Activated gamma-delta T cell treated with Interleukin-2 at 50 U/mL for 16 hours (primary cell): Measurements from ENCODE around the gene FAR1.

Source experiments
- DNase-seq: peaks from one replicate; pipeline ENCODE4 v3.0.0-alpha.2; 2020

The FAR1 gene

DNA sequence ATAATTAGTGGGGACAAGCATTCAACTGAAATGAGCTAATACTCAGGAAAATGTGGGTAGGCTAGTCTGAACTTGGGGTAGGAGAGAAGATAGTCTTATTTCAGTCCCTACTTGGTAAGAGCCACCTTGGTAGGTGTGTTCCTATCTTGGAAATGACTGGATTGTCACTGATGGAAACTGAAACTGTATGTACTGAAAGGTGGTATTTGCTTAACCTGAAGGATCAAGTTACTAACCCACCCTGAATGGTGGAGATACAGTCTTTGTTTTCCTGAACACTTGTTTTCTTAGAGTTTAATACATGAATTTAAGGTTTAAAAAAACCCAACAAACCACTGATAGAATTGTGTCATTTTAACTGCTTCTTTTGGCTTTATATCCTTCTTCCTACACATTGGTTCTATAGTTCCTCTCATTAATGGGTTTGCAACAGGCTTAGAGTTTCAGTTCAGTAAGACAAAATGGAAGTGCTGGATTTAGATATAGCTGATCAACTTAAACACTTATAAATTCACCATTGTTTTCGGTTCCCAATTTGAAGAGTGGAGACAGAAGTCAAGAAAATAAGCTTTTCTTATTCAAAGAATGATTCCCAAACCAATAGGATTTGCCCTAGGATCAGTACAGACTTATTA is 4.2 kb downstream of the FAR1 start:
- no peak for DNase-seq

DNA sequence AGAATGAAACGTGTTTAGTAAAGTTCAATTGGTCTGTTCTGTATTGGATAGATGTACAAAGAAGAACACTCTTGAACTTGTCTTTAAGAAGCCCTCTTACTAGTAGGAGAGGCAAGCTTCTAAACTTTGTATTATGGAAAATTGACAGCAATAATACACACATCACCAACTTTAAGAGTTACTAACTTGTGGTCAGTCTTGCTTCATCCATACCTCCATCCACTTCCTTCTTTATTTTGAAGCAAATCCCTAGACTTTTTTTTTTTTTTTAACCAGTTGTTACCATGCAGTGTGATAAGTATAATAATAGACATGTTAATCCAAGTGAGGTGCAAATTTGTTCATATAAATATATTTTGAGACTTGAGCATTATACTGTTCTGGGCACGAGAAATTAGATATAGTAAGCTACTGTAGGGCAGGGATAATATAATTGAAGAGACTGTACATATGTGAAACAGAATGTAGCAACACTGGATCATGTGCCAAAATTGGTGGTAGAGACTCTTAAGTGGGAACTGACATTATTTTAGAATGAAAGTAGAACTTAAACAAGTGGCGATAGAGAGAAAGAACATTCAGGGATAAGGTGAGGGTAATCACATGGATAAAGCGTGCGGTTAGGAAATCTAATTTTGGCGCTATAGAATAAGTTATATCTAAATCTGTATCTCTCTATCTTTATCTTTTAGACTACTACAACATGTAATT is 6.5 kb downstream of the FAR1 start:
- DNase-seq = no peak

DNA sequence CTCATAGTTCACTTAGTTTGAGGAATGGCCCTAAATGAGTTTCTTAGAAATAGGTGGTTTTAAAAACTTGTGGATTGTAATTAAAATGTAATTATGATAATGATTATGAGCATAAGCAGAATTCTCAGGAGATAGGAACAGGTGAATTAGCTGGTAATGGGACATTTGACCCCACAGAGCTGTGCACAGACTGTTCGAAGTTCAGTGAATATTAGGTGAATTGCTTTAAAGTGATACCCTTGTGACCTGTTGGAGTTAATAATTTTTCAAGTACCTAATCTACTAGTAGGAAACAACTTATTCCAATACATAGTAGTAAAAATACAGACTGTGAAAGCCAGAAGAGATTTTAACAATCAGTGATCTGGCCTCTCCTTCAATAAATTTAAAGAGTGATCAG is 8.1 kb downstream of the FAR1 start:
- no peak for DNase-seq

DNA sequence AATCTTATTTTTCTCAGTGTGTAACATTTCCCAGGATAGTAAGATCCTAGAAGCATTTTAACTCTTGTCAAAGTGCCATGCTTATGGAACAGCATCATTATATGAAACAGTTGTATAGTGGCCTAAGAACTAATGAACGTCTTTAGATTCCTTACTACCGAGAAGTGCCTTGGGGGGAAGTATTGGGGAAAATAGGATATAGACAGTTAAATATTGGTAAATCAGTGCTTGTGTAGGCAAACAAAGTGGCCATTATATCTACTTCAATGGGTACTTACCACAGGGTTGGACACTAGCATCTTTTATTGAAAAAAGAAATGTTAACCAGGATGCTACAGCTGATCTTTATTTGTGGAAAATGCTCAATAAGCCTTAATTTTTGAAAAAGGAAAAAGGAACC is 11.3 kb downstream of the FAR1 start:
- DNase-seq = no peak

GRCh38 chr11:13680501-13681264 is 12.2 kb downstream of the FAR1 start:
- DNase-seq = no peak

DNA sequence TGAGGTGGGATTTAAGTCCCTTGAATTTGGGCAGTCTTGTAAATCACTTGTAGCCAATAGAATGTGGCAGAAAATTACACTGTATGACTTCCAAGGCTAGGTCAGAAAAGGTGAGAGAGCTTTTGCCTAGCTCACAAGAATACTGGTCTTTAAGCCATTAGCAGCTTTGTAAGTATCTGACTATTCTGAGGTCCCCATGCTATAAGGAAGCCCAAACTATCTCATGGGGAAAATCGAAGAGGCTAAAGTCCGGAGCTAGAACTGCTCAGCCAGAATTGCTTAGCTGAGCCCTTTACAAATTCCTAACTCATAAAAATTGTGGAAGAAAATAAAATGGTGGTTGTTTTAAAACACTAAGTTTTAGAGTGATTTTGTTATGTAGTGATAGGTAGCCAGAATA is 13.0 kb downstream of the FAR1 start:
- DNase-seq = no peak

- DNase-seq = no peak
Observed at GRCh38 chr11:13682212-13682611, 13.7 kb downstream of the FAR1 start.

DNA sequence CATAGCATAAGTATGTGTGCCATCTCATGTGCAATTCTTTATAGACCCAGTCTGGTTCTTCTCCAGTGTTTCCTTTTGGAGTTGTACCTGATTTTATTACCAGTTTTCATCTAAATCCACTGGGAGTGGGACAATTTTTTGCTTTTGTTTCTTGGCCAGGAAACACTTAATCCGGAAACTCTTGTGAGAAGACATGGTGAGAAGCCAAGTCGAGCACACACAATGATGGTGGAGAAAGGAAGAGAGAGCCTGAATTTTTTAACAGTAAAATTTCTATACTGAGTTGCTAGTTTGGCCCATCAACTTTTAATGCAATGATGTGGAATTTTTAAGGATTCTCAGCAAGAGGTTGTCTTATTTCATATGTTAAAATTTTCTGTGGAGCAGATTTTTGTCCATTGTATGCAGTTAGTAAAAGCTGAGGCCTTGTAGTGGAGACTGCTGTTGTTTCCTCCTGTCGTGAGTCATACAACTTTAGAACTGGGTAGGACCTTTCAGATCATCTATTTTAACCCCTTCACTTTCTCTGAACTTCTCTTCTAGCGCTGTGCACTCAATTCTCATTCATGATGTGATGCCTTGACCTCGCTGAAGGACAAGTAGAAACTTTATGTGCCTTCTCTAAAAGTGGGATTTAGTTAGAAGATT is 17.1 kb downstream of the FAR1 start:
- DNase-seq = no peak

DNA sequence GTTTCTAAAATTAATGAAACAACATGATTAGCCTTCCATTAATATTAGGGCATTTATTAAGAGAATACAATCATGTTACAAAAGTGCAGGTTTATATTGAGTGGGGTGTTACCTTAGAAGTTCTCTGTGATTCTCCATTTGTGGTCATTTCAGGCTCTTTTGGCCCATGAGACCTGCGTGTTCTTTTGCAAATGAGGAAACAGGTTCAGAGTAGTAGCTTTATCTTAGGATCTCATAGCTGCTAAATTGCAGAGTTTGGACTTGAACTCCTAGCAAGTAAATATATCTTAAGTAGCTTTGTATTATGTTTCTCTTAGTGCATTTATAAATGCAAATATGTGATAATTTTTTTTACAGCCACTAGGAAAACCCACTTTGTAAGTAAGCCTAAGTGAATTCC is 18.3 kb downstream of the FAR1 start:
- DNase-seq = no peak

DNA sequence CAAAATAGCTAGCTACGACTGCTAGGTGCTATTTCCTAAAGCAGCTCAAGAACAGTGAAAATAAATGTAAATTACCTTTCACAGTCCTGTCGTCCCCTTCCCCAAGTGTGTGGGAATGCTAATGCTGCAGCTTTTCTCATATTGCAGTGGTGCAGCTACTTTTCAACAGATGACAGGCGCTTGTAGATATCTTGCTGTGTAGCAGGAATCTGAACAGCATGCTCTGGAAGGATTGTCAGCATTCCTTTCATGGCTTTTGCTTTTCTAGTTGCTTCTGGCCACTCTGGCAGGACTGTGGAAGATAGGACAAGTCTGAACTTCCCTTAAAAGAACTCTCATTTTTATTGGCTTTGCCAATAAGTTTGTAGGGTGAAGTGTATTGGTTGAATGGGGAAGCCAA is 18.8 kb downstream of the FAR1 start:
- DNase-seq = no peak

- no peak for DNase-seq
Observed at GRCh38 chr11:13691286-13691899, 22.9 kb downstream of the FAR1 start.

- DNase-seq = no peak
Observed at GRCh38 chr11:13692172-13692571, 23.7 kb downstream of the FAR1 start.

DNA sequence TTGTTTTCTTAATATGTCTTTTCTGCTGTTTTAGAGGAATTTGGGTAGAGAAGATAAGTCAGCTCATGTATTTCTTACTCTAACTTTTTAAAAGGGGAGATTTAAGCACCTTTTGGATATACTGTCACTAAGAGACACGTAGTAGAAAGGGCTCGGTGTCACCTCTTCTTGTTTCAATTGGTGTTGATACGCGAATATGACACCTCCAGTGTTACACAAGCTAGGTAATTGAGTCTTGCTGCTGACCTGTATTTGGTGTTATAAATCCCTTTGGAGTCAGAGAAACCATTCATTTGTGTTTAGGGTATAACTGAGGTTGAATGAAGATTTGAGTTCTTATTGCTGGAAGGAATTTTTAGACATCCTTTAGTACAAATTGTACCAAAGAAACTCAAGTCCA is 25.6 kb downstream of the FAR1 start:
- no peak for DNase-seq

DNA sequence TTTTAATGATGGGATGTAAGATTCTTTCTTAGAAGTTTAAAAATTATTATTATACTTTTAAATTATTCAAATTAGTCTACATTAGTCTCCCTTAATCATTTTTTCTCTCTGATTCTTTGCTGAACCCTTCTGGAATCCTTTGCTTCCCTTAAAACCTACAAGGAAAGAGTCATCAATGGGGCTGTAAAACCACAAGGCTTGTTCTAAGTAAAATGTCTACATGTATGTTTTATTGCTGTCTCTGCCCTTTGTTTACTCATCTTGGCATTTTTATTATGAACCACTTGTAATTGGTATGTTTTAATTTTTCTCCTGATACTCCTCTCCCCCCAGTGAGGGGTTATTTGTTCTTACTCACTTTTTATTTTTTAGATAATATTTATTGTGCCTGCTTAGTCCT is 27.4 kb downstream of the FAR1 start:
- DNase-seq = no peak

GRCh38 chr11:13697710-13698109 is 29.2 kb downstream of the FAR1 start:
- no peak for DNase-seq

DNA sequence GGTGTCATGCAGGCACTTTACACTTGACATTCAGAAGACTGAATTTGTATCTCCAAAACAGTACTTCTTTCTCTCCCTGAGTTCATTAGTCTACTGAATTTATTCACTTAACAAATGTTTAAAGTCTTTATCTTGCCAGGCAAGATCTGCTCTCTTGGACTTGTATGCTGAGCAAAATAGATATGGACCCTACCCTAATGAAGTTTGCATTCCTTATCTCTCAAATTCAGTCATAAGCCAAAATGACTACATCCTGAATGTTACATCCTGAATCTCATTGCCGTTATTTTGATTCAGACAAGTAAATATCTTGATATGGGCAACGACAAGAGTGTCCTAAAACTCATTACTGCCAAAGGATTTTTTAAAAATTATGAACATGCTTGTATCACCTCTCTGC is 29.7 kb downstream of the FAR1 start:
- DNase-seq = no peak

DNA sequence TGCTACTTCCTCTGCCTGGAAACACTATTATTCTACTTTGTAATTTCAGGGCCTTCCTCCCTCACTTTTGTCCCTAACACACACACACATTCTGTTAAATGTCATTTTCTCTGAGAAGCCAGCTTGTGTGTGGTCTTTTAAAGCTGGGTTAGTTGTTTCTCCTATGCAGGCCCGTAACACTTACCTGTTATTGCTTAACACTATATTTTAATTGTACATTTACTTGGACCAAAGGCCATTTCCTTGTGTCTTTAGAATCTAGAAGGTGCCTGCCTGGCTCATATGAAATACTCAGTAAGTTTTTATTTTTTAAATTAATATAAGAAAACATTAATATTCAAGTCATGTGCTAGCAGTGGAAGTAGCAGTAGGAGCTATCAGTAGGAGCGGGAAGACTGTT is 30.6 kb downstream of the FAR1 start:
- DNase-seq = no peak

DNA sequence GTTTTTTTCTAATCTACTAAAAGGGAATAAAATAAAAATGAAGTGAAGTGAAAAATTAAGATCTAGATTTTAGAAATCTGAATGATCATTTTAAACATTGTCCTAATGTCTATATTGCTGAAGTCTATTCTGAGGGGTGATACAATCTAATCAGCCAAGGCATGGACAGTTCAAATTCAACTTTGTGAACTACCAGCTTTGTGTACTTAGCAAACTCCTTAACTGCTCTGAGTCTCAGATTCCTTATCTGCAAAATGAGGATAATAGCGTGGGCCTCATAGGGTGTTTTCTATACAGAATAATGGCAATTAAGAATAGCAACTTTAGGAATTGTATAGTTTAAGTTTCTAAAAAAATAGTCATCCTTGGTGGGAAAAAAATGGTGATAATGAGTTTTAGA is 31.4 kb downstream of the FAR1 start:
- no peak for DNase-seq

- DNase-seq = no peak
Observed at GRCh38 chr11:13701506-13701905, 33.0 kb downstream of the FAR1 start.

GRCh38 chr11:13702071-13702470 is 33.6 kb downstream of the FAR1 start:
- no peak for DNase-seq

DNA sequence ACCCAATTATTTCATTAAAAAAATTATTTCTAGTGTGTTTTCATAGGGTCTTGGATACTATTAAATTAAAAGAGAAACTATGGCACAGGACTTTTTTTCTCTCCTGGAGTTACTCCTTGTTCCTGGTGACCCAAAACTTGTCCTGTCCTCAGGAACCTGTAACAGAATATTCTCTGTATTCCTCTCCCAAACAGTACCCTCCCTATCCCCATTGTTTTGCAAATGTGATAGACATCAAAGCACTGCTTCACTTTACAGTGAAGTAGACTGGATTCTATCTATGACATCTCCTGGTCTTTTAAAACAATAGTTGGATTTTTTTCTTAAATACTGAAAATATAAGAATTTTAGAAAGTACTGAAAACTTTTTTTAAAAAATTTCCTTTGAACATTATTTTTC is 37.2 kb downstream of the FAR1 start:
- no peak for DNase-seq

- DNase-seq = no peak
Observed at GRCh38 chr11:13713982-13714381, 45.5 kb downstream of the FAR1 start.

- DNase-seq = no peak
Observed at GRCh38 chr11:13717331-13717730, 48.9 kb downstream of the FAR1 start.
